ENCODE results near the gene GCNT2. TPM values are rescaled to one million over a fixed set of nuclear protein-coding genes. Genes with fewer than 3 reads are reported as not detected.
"Not testable (repeated sequence)": the region's sequence is repeated elsewhere in the genome, so short reads cannot be mapped to it uniquely, and the experiment has no call there.

Gene GCNT2
- polyA plus RNA-seq, 4 donors = 14.3 to 18.3 (median 17.0) TPM

- DNase-seq (ENCODE audit: low read depth in 4 of 4, low spot score in 3 of 4) = no peak
These were observed 56.0 kb downstream of the GCNT2 start for GRCh38 chr6:10577112-10577511.

- DNase-seq (ENCODE audit: low read depth in 4 of 4, low spot score in 3 of 4) = no peak
These were observed 57.6 kb downstream of the GCNT2 start for GRCh38 chr6:10578723-10579122.

GRCh38 chr6:10579803-10580202 is 58.7 kb downstream of the GCNT2 start:
- DNase-seq (ENCODE audit: low read depth in 4 of 4, low spot score in 3 of 4) = no peak

GRCh38 chr6:10580570-10580969 is 59.4 kb downstream of the GCNT2 start:
- DNase-seq (ENCODE audit: low read depth in 4 of 4, low spot score in 3 of 4) = no peak

GRCh38 chr6:10581402-10581801 is 60.3 kb downstream of the GCNT2 start:
- not testable (repeated sequence) for DNase-seq (ENCODE audit: low read depth in 4 of 4, low spot score in 3 of 4)

- no peak for DNase-seq (ENCODE audit: low read depth in 4 of 4, low spot score in 3 of 4)
These were observed 61.8 kb downstream of the GCNT2 start for GRCh38 chr6:10582774-10583508.

GRCh38 chr6:10583509-10583901 is 62.4 kb downstream of the GCNT2 start:
- no peak for DNase-seq (ENCODE audit: low read depth in 4 of 4, low spot score in 3 of 4)

GRCh38 chr6:10584607-10585006 is 63.5 kb downstream of the GCNT2 start:
- DNase-seq (ENCODE audit: low read depth in 4 of 4, low spot score in 3 of 4) = no peak

- no peak for DNase-seq (ENCODE audit: low read depth in 4 of 4, low spot score in 3 of 4)
These were observed 64.2 kb downstream of the GCNT2 start for GRCh38 chr6:10585209-10585845.

GRCh38 chr6:10586302-10586701 is 65.2 kb downstream of the GCNT2 start:
- no peak for DNase-seq (ENCODE audit: low read depth in 4 of 4, low spot score in 3 of 4)

GRCh38 chr6:10587656-10588406 is 66.7 kb downstream of the GCNT2 start:
- DNase-seq (ENCODE audit: low read depth in 4 of 4, low spot score in 3 of 4) = no peak

GRCh38 chr6:10588562-10589428 is 67.6 kb downstream of the GCNT2 start:
- no peak for DNase-seq (ENCODE audit: low read depth in 4 of 4, low spot score in 3 of 4)

- no peak for DNase-seq (ENCODE audit: low read depth in 4 of 4, low spot score in 3 of 4)
These were observed 68.2 kb downstream of the GCNT2 start for GRCh38 chr6:10589429-10589727.

GRCh38 chr6:10589983-10590382 is 68.8 kb downstream of the GCNT2 start:
- no peak for DNase-seq (ENCODE audit: low read depth in 4 of 4, low spot score in 3 of 4)

GRCh38 chr6:10591422-10592160 is 70.4 kb downstream of the GCNT2 start:
- no peak for DNase-seq (ENCODE audit: low read depth in 4 of 4, low spot score in 3 of 4)

GRCh38 chr6:10595731-10596664 is 74.8 kb downstream of the GCNT2 start:
- DNase-seq (ENCODE audit: low read depth in 4 of 4, low spot score in 3 of 4) = no peak

- no peak for DNase-seq (ENCODE audit: low read depth in 4 of 4, low spot score in 3 of 4)
These were observed 76.4 kb downstream of the GCNT2 start for GRCh38 chr6:10597499-10598001.

GRCh38 chr6:10598084-10598960 is 77.2 kb downstream of the GCNT2 start:
- no peak for DNase-seq (ENCODE audit: low read depth in 4 of 4, low spot score in 3 of 4)
